Endothelial cell (in vitro differentiated cells): Measurements from ENCODE around the gene TPRG1. TPM values are rescaled to one million over a fixed set of nuclear protein-coding genes. Genes with fewer than 3 reads are reported as not detected.

Source experiments
- DNase-seq: peaks from one replicate; pipeline ENCODE4 v3.0.0; 2021; ENCODE audit warnings: low spot score
- H3K27ac Mint-ChIP-seq: one replicate; pipeline ENCODE4 v1.8.0; 2021; ENCODE audit warnings: mixed read lengths, inconsistent platforms; ENCODE audit not compliant: unreplicated experiment
- H3K27me3 Mint-ChIP-seq: one replicate; pipeline ENCODE4 v1.8.0; 2021; ENCODE audit warnings: mild to moderate bottlenecking, moderate library complexity, mixed read lengths, inconsistent platforms; ENCODE audit not compliant: unreplicated experiment
- H3K36me3 Mint-ChIP-seq: one replicate; pipeline ENCODE4 v1.8.0; 2021; ENCODE audit warnings: mild to moderate bottlenecking, low read depth, mixed read lengths, inconsistent platforms; ENCODE audit not compliant: unreplicated experiment
- H3K4me1 Mint-ChIP-seq: one replicate; pipeline ENCODE4 v1.8.0; 2021; ENCODE audit warnings: mild to moderate bottlenecking, mixed read lengths, inconsistent platforms; ENCODE audit not compliant: unreplicated experiment
- H3K4me3 Mint-ChIP-seq: one replicate; pipeline ENCODE4 v1.8.0; 2021; ENCODE audit warnings: mild to moderate bottlenecking, mixed read lengths, inconsistent platforms; ENCODE audit not compliant: unreplicated experiment
- H3K9me3 Mint-ChIP-seq: one replicate; pipeline ENCODE4 v1.8.0; 2021; ENCODE audit warnings: mixed read lengths, inconsistent platforms; ENCODE audit not compliant: unreplicated experiment
- total RNA-seq: library from RNA; stranded (reverse); fragmentation: NEBNext Ultra II Directional; extraction: Animal tissue kit (Norgen Biotek cat#: 25700); gene quantifications from one replicate; pipeline ENCODE4 v1.2.1, GENCODE V29; 2021; ENCODE audit not compliant: unreplicated experiment
- TF ChIP-seq, protein P1 (sequence below): fragments of 200-600 bp; sonication (generic); IDR thresholded peaks from one replicate; pipeline ENCODE4 v1.5.0; 2021; ENCODE audit warnings: antibody characterized with exemption; ENCODE audit not compliant: unreplicated experiment

The TPRG1 gene
- total RNA-seq, 1 donor from 2014 or later: 2.1 TPM

DNA sequence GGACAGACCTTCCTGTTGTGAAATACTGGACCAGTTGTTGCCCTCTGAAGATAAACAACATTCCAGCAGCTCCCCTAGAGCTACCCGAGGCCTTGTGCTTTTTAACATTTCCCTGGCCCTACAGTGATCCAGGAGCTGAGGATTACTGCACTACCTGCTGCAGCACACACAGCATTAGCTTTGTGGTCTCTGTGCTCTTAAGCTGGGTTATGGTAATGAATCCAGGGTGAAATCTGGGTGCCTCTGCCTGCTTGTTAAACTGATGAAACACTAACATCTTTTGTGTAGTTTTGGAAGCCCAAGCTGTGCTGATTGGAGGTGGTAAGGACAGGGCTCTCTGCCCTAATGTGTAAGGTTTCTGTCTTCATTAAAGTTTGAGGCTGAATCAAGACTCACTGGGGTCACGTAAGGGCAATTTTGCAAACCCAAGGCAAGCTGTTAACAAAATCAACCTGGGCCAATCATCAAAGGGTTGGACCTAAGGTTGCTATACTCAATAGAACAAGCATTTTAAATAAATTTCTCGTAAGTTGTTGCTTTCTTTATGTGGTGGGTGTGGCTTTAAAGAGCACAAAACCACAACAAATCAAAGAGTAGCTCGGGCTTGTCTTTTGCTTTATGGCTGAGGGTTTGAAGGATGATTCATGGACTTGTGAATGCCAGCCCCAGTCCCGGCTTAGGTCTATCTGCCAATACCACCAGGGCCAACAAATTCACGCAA is 183.9 kb downstream of the TPRG1 start:
- DNase-seq: no peak
- Mint-ChIP-seq H3K9me3 (no peaks in the 10 kb centered on the region), H3K4me3 (no peak overlapping the region), H3K27ac (peak overlapping the region; percentile 79), H3K36me3 (no peaks in the 10 kb centered on the region), H3K4me1 (peaks cover 7% of the 10 kb centered on the region), H3K27me3 (no peaks in the 10 kb centered on the region)
- TF ChIP-seq, protein P1, sequence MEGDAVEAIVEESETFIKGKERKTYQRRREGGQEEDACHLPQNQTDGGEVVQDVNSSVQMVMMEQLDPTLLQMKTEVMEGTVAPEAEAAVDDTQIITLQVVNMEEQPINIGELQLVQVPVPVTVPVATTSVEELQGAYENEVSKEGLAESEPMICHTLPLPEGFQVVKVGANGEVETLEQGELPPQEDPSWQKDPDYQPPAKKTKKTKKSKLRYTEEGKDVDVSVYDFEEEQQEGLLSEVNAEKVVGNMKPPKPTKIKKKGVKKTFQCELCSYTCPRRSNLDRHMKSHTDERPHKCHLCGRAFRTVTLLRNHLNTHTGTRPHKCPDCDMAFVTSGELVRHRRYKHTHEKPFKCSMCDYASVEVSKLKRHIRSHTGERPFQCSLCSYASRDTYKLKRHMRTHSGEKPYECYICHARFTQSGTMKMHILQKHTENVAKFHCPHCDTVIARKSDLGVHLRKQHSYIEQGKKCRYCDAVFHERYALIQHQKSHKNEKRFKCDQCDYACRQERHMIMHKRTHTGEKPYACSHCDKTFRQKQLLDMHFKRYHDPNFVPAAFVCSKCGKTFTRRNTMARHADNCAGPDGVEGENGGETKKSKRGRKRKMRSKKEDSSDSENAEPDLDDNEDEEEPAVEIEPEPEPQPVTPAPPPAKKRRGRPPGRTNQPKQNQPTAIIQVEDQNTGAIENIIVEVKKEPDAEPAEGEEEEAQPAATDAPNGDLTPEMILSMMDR: no peak

DNA sequence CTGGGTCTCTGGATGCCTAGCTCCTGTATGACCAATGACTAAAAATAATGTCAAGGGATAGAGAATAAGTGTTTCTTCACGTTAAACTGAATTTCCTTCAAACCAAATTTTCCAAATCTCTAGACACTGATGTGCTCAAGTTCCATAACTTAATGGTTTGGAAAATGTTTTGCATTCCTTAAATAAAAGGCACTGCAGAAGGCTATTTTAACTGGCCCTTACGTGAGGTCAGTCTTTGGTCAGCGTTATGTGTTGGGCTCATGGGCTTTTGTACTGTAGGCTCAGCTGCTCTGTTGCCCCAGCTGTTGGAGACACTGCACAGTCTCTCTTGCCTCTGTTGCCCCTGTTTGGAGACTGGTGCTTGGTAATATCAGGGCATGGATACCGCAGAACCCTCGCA is 188.5 kb downstream of the TPRG1 start:
- Mint-ChIP-seq H3K4me1 (peaks cover 5% of the 10 kb centered on the region), H3K4me3 (no peak overlapping the region), H3K27ac (no peak overlapping the region), H3K36me3 (no peaks in the 10 kb centered on the region), H3K9me3 (no peaks in the 10 kb centered on the region), H3K27me3 (no peaks in the 10 kb centered on the region)
- DNase-seq: no peak
- TF ChIP-seq, protein P1: no peak

DNA sequence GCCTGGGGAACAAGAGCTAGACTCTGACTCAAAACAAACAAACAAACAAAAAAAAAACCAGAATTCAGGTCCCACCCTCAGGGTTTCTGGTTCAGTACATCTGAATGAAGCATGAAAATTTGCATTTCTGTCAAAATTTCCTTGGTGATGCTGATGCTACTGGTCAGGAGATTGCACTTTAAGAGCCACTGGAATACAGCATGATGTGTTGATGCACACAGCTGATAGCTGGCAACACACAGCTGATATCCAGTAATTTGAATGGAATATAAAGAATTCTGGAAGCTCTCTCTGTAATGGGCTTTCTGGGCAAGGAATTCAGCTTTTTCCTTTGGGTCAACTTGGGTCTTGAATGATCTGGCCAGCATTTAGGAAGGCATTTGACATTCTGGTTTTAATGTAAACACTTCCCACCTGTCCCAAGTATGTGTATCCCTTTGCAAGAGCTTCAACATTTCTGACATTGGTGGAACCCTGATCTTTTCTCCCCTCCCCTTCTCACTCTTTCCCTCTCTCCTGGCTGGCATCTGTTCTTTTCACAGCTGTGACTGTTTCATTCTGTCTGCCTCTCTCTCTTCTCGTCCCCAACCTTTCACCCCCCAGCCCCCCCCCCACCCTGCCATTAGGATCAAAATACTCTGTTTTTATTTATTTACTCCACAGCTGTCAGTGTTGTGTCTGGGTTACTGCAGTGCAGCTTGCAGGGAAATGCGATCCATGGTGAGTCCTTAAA is 189.5 kb downstream of the TPRG1 start:
- Mint-ChIP-seq H3K9me3 (no peaks in the 10 kb centered on the region), H3K4me3 (no peak overlapping the region), H3K4me1 (no peaks in the 10 kb centered on the region), H3K27ac (no peak overlapping the region), H3K27me3 (no peaks in the 10 kb centered on the region), H3K36me3 (no peaks in the 10 kb centered on the region)
- TF ChIP-seq, protein P1: no peak
- no peak for DNase-seq

DNA sequence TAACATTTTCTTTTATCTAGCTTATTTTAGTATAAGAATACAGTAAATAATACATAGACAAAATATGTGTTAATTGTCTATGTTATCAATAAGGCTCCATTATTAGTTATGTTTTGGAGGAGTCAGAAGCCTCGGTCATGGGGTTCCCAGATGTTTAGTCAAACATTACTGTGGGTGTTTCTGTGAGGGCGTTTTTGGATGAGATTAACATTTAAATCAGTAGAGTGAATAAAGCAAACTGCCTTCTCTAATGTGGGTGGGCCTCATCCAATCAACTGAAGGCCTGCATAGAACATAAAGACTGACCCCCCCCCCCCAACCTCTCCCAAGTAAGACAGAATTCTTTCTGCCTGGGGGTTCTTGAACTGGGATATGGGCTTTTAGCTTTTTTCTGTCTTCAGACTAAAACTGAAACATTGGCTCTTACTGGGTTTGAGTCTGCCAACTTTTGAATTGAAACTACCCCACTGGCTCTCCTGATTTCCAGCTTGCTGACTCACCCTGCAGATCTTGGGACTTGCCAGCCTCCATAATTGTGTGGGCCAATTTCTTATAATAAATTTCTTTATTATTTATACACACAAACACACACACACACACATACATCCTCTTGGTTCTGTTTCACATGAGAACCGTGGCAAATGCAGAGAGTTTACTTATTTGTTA is 192.0 kb downstream of the TPRG1 start:
- no peaks in the 10 kb centered on the region for H3K9me3 Mint-ChIP-seq
- DNase-seq: no peak
- H3K36me3 Mint-ChIP-seq: no peaks in the 10 kb centered on the region
- no peak overlapping the region for H3K27ac Mint-ChIP-seq
- H3K27me3 Mint-ChIP-seq: no peaks in the 10 kb centered on the region
- no peaks in the 10 kb centered on the region for H3K4me1 Mint-ChIP-seq
- TF ChIP-seq, protein P1: no peak
- H3K4me3 Mint-ChIP-seq: no peak overlapping the region
